ES-I3 (cell line): ENCODE measurements around the gene SCGB1C1.

Experiments
- H3K36me3 ChIP-seq: 2 replicates; pipeline ENCODE4 v1.6.1; 2013; ENCODE audit warnings: mild to moderate bottlenecking, low read length, control low read depth, moderate library complexity; ENCODE audit not compliant: insufficient read depth
- H3K4me1 ChIP-seq: 2 replicates; pipeline ENCODE4 v1.6.1; 2013; ENCODE audit warnings: mild to moderate bottlenecking, control low read depth, low read length; ENCODE audit not compliant: insufficient read depth
- H3K9ac ChIP-seq: 2 replicates; pipeline ENCODE4 v1.6.1; 2013; ENCODE audit warnings: low read depth, mild to moderate bottlenecking, low read length, moderate library complexity
- H3K9me3 ChIP-seq: 2 replicates; pipeline ENCODE4 v1.6.1; 2013; ENCODE audit warnings: mild to moderate bottlenecking, low read length, moderate library complexity; ENCODE audit not compliant: control insufficient read depth, insufficient read depth

The SCGB1C1 gene

DNA sequence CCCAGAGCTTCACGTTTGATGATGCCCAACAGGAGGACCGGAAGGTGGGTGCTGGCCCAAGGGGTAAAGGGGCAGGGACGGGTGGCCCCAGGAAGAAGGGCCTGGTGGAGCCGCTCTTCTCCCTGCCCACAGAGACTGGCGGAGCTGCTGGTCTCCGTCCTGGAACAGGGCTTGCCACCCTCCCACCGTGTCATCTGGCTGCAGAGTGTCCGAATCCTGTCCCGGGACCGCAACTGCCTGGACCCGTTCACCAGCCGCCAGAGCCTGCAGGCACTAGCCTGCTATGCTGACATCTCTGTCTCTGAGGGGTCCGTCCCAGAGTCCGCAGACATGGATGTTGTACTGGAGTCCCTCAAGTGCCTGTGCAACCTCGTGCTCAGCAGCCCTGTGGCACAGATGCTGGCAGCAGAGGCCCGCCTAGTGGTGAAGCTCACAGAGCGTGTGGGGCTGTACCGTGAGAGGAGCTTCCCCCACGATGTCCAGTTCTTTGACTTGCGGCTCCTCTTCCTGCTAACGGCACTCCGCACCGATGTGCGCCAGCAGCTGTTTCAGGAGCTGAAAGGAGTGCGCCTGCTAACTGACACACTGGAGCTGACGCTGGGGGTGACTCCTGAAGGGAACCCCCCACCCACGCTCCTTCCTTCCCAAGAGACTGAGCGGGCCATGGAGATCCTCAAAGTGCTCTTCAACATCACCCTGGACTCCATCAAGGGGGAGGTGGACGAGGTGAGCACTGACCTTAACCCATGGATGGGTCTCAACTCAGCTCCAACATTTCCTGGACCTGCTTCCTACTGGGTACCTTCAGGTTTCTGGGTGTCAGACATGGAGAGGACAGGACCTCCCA, 16.6 kb downstream of the SCGB1C1 start:
- peaks cover 13% of the 10 kb centered on the region; the same call in 1 of the 2 replicates for H3K4me1 ChIP-seq
- peaks cover 28% of the 10 kb centered on the region for H3K36me3 ChIP-seq

DNA sequence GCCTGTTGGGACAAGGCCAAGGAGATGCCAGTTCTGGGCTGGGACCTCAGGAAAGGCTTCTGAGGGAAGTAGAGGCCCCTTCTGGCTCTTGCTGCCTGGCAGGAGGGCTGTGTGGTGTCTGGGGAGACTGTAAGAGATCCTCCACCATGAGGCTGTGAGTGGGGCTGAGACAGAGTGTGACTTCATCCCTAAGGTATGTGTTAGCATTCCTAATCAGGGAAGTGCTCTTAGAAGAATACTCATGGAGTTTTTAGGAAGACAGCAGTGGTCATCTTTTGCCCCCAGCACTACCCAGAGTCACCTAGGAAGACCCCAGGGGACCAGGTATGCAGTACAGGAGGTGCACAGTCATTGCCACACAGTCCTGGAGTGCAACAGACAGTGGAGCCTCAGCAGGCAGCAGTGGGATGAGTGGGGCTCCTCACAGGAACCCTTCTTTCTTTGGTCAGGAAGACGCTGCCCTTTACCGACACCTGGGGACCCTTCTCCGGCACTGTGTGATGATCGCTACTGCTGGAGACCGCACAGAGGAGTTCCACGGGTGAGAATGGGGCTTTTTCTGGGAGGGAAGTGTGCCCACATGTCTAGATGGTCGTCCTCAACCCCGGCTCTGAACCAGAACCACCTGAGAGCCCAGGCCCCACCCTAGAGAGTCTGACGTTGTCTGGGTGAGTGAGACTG, 17.4 kb downstream of the SCGB1C1 start:
- no peaks in the 10 kb centered on the region for H3K9me3 ChIP-seq
- no peak overlapping the region for H3K9ac ChIP-seq
- H3K4me1 ChIP-seq, result peaks cover 13% of the 10 kb centered on the region; the same call in 1 of the 2 replicates
- H3K36me3 ChIP-seq, result peaks cover 30% of the 10 kb centered on the region

More for the DNA sequence above, 16.6 kb downstream of the SCGB1C1 start:
- Histone ChIP-seq H3K9me3 (no peaks in the 10 kb centered on the region), H3K9ac (peak overlapping the region; percentile 74)

DNA sequence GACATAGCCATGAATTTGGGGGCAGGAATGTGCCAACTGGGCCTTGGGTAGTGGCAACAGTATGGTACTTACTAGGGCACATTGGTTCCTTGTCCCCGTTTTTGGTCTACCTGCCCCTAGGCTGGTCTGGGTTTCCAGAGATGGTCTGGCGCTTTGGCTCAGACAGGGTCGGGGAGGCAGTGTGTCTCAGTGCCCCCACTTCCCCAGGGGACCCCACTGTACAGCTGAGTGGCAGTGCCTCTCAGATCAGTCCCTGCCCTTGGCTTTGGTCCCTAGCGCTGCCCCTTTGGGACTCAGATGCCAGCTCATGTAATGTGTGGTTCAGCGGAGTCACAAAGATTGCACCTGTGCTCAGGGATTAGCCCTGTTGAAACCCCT, 17.9 kb downstream of the SCGB1C1 start:
- Histone ChIP-seq H3K36me3 (peaks cover 30% of the 10 kb centered on the region), H3K4me1 (peaks cover 13% of the 10 kb centered on the region; the same call in 1 of the 2 replicates), H3K9me3 (no peaks in the 10 kb centered on the region), H3K9ac (no peak overlapping the region)

DNA sequence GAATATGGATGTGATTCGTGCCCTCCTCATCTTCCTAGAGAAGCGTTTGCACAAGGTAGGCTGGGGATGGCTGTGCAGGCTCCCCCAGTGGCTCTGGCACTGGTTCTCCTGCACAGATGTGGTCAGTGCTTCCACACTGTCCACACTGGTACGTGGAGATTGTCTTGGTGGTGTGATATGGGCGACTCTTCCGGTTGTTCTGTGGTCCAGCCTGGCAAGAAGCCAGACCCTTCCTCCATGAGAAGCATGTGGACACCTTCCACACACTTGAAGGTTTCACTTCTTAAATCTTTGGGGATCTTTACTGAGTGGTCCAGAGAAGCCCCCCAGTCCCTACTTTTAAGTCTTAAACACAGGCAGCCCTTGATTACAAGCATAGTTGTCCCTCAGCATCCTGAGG, 18.4 kb downstream of the SCGB1C1 start:
- H3K9me3 ChIP-seq, result no peaks in the 10 kb centered on the region
- peaks cover 13% of the 10 kb centered on the region; the same call in 1 of the 2 replicates for H3K4me1 ChIP-seq
- H3K36me3 ChIP-seq, result peaks cover 30% of the 10 kb centered on the region
- no peak overlapping the region for H3K9ac ChIP-seq

DNA sequence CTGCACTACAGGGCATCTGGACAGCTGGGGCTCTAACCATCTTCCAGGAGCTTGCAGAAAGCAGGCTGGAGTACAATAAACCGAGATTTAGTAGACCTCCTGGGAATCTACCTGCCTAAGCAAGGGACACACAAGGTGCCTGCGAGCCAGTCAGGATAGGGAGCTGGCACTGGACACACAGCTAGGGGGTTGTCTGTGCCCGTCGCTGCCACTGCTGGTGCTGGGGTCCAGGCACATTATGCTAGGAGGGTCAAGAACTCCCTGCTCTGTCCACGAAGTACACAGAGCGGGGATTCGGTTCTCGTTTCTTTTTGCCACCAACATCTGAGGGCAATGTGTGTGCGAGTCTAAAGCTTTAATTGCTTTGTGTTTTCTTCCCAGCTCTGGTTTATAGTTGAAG, 18.9 kb downstream of the SCGB1C1 start:
- Histone ChIP-seq H3K36me3 (peaks cover 30% of the 10 kb centered on the region), H3K9ac (no peak overlapping the region), H3K9me3 (no peaks in the 10 kb centered on the region), H3K4me1 (peaks cover 13% of the 10 kb centered on the region; the same call in 1 of the 2 replicates)

DNA sequence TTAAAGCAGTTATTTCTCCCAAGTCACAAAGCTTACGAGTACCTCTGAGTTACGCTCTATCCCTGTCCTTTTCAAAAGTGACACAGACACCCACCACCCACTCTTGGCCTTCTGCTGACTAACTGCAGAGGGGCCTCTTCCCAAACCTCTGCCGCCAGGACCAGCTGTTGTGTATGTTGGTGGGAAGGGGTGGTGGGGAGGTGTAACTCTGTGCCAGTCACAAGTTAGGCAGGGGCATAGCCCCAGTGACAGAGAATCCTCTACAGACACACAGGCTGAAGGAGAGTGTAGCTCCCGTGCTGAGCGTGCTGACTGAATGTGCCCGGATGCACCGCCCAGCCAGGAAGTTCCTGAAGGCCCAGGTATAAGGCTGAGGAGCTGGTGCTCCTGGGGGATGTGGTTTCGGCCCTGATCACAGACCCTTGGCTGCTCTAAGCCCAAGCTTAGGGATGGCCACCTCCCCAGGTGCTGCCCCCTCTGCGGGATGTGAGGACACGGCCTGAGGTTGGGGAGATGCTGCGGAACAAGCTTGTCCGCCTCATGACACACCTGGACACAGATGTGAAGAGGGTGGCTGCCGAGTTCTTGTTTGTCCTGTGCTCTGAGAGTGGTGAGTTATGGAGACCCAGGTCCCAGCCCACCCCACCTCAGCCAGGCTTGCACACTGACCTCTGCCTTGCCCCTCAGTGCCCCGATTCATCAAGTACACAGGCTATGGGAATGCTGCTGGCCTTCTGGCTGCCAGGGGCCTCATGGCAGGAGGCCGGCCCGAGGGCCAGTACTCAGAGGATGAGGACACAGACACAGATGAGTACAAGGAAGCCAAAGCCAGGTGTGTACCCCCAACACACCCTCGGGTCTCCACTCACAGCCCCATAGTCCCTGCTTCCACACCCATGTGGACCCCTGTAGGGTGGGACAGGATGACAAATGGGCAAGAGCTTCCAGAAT, 19.5 kb downstream of the SCGB1C1 start:
- H3K36me3 ChIP-seq, result peaks cover 30% of the 10 kb centered on the region
- no peaks in the 10 kb centered on the region for H3K9me3 ChIP-seq
- H3K4me1 ChIP-seq, result peaks cover 13% of the 10 kb centered on the region; the same call in 1 of the 2 replicates
- no peak overlapping the region for H3K9ac ChIP-seq

DNA sequence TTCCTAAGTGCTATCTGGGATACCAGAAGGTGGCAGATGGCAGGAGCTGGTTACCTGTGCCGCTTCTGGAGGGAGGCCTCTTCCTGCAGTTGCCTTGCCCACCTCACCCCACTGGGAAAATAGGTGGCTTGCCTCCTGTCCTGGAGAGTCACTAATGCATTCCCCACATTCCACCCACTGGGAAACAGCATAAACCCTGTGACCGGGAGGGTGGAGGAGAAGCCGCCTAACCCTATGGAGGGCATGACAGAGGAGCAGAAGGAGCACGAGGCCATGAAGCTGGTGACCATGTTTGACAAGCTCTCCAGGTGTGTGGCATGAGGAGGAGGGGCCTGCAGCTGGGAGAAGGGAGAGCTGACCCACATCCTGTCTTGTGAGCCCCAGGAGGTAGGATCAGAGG, 20.2 kb downstream of the SCGB1C1 start:
- Histone ChIP-seq H3K9ac (no peak overlapping the region), H3K4me1 (peaks cover 13% of the 10 kb centered on the region; the same call in 1 of the 2 replicates), H3K36me3 (peaks cover 30% of the 10 kb centered on the region), H3K9me3 (no peaks in the 10 kb centered on the region)

DNA sequence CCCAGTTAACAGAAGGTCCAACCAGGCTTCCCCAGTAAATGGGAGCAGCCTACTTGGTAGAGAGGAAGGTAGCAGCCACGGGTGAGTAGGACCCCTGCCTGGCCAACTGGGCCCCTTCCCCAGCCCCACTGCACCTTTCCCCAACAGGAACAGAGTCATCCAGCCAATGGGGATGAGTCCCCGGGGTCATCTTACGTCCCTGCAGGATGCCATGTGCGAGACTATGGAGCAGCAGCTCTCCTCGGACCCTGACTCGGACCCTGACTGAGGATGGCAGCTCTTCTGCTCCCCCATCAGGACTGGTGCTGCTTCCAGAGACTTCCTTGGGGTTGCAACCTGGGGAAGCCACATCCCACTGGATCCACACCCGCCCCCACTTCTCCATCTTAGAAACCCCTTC, 21.2 kb downstream of the SCGB1C1 start:
- H3K9me3 ChIP-seq, result no peaks in the 10 kb centered on the region
- H3K36me3 ChIP-seq, result peaks cover 30% of the 10 kb centered on the region
- H3K9ac ChIP-seq, result no peak overlapping the region
- peaks cover 13% of the 10 kb centered on the region; the same call in 1 of the 2 replicates for H3K4me1 ChIP-seq

DNA sequence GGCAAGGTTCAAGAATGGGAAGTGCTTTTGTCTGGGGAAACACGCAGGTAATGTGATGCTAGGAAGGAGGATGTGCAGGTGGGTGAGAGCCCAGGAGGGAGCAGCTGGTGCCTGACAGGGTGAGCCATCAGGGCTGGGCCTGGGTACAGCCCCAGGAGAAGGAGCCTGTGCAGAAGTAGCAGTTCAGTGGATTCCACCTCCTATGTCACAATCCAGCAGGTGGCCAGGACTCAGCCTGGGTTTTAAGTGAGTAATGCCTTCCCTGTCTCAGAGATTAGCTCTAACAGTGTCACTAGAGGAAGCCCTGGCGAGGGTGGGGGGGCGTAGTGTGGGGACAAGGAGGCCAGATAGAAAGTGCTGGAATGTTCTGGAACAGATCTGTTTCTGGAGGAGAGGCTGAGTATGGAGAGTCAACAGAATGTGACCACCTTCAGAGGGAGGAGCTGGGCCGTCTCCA, 22.7 kb downstream of the SCGB1C1 start:
- 0 out of 2 replicates have a peak, but pooled peaks cover under 1% of the 10 kb centered on the region for H3K4me1 ChIP-seq
- no peak overlapping the region for H3K9ac ChIP-seq
- H3K36me3 ChIP-seq, result peaks cover 26% of the 10 kb centered on the region
- no peaks in the 10 kb centered on the region for H3K9me3 ChIP-seq

DNA sequence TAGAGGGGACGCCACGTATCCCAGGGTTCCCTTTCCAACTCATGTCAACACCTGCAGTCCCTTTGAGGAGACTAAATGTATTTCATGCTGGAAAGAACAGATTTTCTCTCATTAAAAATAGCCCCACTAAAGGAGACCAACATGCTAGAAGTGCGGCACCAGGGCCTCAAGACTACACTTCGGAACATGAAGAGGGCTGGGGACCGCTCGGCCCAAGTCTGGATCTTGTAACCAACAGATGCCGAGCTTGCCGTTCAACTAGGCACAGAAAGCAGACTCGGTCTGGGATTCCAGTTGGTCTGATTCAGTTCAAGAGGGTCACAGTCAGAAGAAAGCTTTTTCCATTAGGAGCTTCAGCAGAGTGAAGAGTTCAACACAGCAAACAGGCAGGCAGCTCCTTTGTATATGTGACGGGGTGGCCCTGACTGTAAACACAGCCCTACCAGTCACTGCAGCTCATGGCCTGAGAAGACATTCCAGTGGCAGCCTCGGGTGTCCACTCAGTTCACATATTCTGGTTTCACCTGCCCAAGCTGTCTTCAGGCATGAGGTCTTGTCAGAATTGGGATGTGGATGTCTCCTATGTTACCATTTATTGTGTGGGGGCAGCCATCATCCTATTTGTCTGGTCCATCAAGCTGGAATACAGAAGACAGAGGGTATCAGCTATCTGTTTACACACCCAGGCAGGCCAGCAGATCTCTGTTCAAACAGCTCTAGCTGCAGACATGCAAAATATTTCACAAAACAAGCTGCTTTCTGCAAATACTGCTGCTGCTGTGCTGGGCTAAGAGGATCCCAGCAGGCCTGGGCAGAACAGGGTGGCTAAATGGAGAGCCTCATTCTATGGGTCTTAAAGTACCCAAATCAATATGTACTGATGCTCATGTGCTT, 23.4 kb downstream of the SCGB1C1 start:
- peaks cover 24% of the 10 kb centered on the region for H3K36me3 ChIP-seq
- no peaks in the 10 kb centered on the region for H3K9me3 ChIP-seq
- H3K4me1 ChIP-seq, result no peaks in the 10 kb centered on the region
- no peak overlapping the region for H3K9ac ChIP-seq

DNA sequence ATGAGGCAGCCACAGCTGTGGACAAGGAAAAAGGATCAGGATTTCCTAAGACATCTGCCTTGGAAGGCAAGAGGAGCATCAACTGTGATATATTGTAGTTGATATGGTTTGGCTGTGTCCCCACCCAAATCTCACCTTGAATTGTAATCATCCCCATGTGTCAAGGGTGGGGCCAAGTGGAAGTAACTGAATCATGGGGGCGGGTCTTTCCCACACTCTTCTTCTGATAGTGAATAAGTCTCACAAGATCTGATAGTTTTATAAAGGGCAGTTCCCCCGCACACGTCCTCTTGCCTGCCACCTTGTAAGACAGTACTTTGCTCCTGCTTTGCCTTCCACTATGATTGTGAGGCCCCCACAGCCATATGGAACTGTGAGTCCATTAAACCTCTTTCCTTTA, 24.8 kb downstream of the SCGB1C1 start:
- Histone ChIP-seq H3K36me3 (peaks cover 11% of the 10 kb centered on the region; the same call in 1 of the 2 replicates), H3K4me1 (no peaks in the 10 kb centered on the region), H3K9ac (no peak overlapping the region)

DNA sequence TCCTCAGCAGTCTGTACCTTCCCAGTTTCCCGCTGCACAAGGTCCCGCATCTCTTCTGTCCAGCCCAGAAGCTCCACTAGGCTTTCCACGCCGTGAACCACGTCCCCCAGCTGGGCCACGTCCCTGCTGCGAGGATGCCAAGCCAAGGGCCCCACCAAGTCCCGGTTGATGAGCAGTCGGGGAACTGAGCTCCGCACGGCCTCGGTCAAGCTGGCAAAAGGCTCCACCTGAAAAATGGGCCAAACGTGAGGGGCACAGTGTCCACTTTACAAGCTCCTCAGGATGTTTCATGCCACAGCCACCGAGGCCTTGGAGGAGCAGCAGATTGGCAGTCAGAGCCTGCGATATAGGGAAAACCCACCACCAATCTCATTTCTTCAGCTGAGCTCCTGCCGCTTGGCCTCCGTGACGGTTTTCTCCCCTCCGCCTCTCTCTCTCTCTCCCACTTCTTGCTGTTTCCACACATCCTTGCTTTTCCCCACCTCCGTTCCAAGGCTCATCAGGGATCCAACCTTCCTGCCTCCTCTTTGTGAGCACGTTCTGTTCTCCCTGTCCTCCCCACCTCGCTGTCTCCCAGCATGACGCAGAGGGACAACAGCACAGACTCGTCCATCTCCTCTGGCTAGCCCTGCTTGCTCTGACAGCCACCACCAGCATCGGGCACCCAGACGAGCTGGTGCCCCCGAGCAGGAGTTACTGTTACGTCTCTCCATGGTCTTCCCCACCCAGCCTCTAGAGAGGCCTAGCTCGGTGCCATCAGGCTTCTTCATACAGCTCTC, 26.1 kb downstream of the SCGB1C1 start:
- H3K4me1 ChIP-seq, result no peaks in the 10 kb centered on the region
- no peaks in the 10 kb centered on the region for H3K9me3 ChIP-seq
- H3K9ac ChIP-seq, result no peak overlapping the region
- peaks cover 2% of the 10 kb centered on the region; the same call in 1 of the 2 replicates for H3K36me3 ChIP-seq

More for the DNA sequence above, 24.8 kb downstream of the SCGB1C1 start:
- no peaks in the 10 kb centered on the region for H3K9me3 ChIP-seq
